HCT116 (cell line): Measurements from ENCODE around the gene RBM38. TPM values are rescaled to one million over a fixed set of nuclear protein-coding genes. Genes with fewer than 3 reads are reported as not detected.

ENCODE experiments used
- ATAC-seq: fragments of 200-7000 bp; cut with Tn5 transposase; 2 replicates; pipeline ENCODE4 v1.9.1; 2020; ENCODE audit warnings: mild to moderate bottlenecking, moderate library complexity
- BruUV-seq: library from RNA; stranded (reverse); fragments of 400-500 nt; replicated peaks from 2 replicates; lab custom pipeline; 2021; lab: Mats Ljungman, UMichigan
- CTCF ChIA-PET: fragments of 300-600 bp; sonication (Branson Sonifier 250); formaldehyde crosslinking; loops from one replicate; lab custom pipeline; 2021; ENCODE audit warnings: antibody characterized with exemption; lab: Charles Lee
- POLR2A ChIA-PET: fragments of 300-600, 350-600 bp; sonication (Branson Sonifier 250); formaldehyde crosslinking; loops from one replicate; lab custom pipeline; 2021; ENCODE audit warnings: antibody characterized with exemption; lab: Charles Lee
- RAD21 ChIA-PET, 2 experiments: fragments of 300-600 bp; sonication (Branson Sonifier 250); formaldehyde crosslinking; loops; one replicate each; lab custom pipeline; 2023; ENCODE audit warnings: low total read pairs in 2 of 2; ENCODE audit not compliant: uncharacterized antibody in 2 of 2, unreplicated experiment in 2 of 2, low non-redundant PET in 1 of 2; lab: Charles Lee
- DNase-seq: peaks from one replicate; pipeline ENCODE4 v3.0.0-alpha.2; 2010; ENCODE audit warnings: low read depth, low spot score
- H2AFZ ChIP-seq: fragments of 200-600 bp; shearing (Covaris generic), sonication (generic); 2 replicates; pipeline ENCODE4 v1.6.1; 2017; ENCODE audit warnings: low read depth, mixed run types, mixed read lengths, antibody characterized with exemption, low read length; ENCODE audit not compliant: poor library complexity, severe bottlenecking
- H3K27ac ChIP-seq: 2 replicates; pipeline ENCODE4 v1.5.1; 2012; ENCODE audit warnings: low read depth, low read length
- H3K27me3 ChIP-seq: fragments of 200-600 bp; sonication (generic); 2 replicates; pipeline ENCODE4 v1.6.1; 2016; ENCODE audit warnings: mixed run types, low read length, mixed read lengths; ENCODE audit not compliant: insufficient read depth
- H3K36me3 ChIP-seq, 2 experiments: fragments of 200-500 bp in 1 of 2; fragments of 200-600 bp in 1 of 2; sonication (Bioruptor generic) in 1 of 2; sonication (generic) in 1 of 2; 2 replicates each; pipeline versions ENCODE4 v1.5.1 to v1.6.1; 2014 to 2016; ENCODE audit warnings: low read length in 2 of 2, inconsistent platforms in 1 of 2, mixed read lengths in 1 of 2, mixed run types in 1 of 2; ENCODE audit not compliant: insufficient read depth in 2 of 2, control insufficient read depth in 1 of 2
- H3K4me1 ChIP-seq, 2 experiments: fragments of 200-600 bp in 1 of 2; sonication (generic) in 1 of 2; 2 replicates each; pipeline versions ENCODE4 v1.5.1 to v1.6.1; 2012 to 2017; ENCODE audit warnings: low read length in 2 of 2, inconsistent platforms in 1 of 2, mild to moderate bottlenecking in 1 of 2, mixed read lengths in 1 of 2, mixed run types in 1 of 2, moderate library complexity in 1 of 2; ENCODE audit not compliant: insufficient read depth in 2 of 2, control insufficient read depth in 1 of 2
- H3K4me2 ChIP-seq: fragments of 200-600 bp; sonication (generic); 2 replicates; pipeline ENCODE4 v1.6.1; 2017; ENCODE audit warnings: mixed run types, low read length, mixed read lengths
- H3K4me3 ChIP-seq, 2 experiments: fragments of 200-600 bp in 1 of 2; sonication (generic) in 1 of 2; replicated peaks in 1 of 2; 2 replicates each; pipeline ENCODE4 v1.5.1; 2011 to 2016; ENCODE audit warnings: low read length in 2 of 2, control low read depth in 1 of 2, low read depth in 1 of 2, mild to moderate bottlenecking in 1 of 2, mixed read lengths in 1 of 2, mixed run types in 1 of 2
- H3K79me2 ChIP-seq: fragments of 200-600 bp; sonication (generic); 2 replicates; pipeline ENCODE4 v1.6.1; 2017; ENCODE audit warnings: mild to moderate bottlenecking, mixed run types, low read length, moderate library complexity, mixed read lengths; ENCODE audit not compliant: insufficient read depth
- H3K9ac ChIP-seq: fragments of 200-600 bp; sonication (generic); 2 replicates; pipeline ENCODE4 v1.6.1; 2016; ENCODE audit warnings: low read length, mixed read lengths
- H3K9me2 ChIP-seq: fragments of 200-600 bp; sonication (generic), shearing (Covaris generic); 2 replicates; pipeline ENCODE4 v1.6.1; 2017; ENCODE audit warnings: mixed run types, mild to moderate bottlenecking, moderate library complexity; ENCODE audit not compliant: insufficient read depth
- H3K9me3 ChIP-seq, 2 experiments: fragments of 200-500 bp in 1 of 2; fragments of 200-600 bp in 1 of 2; sonication (Bioruptor generic) in 1 of 2; sonication (generic) in 1 of 2; 2 replicates each; pipeline ENCODE4 v1.6.1; 2014 to 2017; ENCODE audit warnings: low read length in 2 of 2, mixed read lengths in 2 of 2, inconsistent platforms in 1 of 2, low read depth in 1 of 2, mild to moderate bottlenecking in 1 of 2, mixed run types in 1 of 2, moderate library complexity in 1 of 2; ENCODE audit not compliant: control insufficient read depth in 1 of 2, insufficient read depth in 1 of 2
- H4K20me1 ChIP-seq: fragments of 200-600 bp; sonication (generic), shearing (Covaris generic); 2 replicates; pipeline ENCODE4 v1.6.1; 2017; ENCODE audit warnings: mixed run types, mild to moderate bottlenecking, moderate library complexity; ENCODE audit not compliant: insufficient read depth
- CTCF ChIP-seq, 3 experiments: fragments of 200-600 bp in 1 of 3; sonication (generic) in 1 of 3; IDR thresholded peaks in 2 of 3; conservative IDR thresholded peaks in 1 of 3; 2 replicates each; pipeline ENCODE4 v1.5.1; 2012 to 2017; ENCODE audit warnings: low read depth in 2 of 3, low read length in 2 of 3, antibody characterized with exemption in 1 of 3, borderline replicate concordance in 1 of 3, control low read depth in 1 of 3, mild to moderate bottlenecking in 1 of 3, mixed read lengths in 1 of 3, mixed run types in 1 of 3, moderate library complexity in 1 of 3; ENCODE audit not compliant: insufficient read depth in 1 of 3
- FOSL1 ChIP-seq: IDR thresholded peaks from 2 replicates; pipeline ENCODE4 v1.6.1; 2012; ENCODE audit warnings: low read depth
- POLR2A ChIP-seq: IDR thresholded peaks from 2 replicates; pipeline ENCODE4 v1.7.0; 2011; ENCODE audit warnings: borderline replicate concordance; ENCODE audit not compliant: insufficient read depth, insufficient read length; ENCODE audit errors: extremely low read depth
- POLR2AphosphoS5 ChIP-seq: IDR thresholded peaks from 2 replicates; pipeline ENCODE4 v1.6.1; 2011; ENCODE audit warnings: mild to moderate bottlenecking, low read depth, low read length, moderate library complexity
- RAD21 ChIP-seq: IDR thresholded peaks from 2 replicates; pipeline ENCODE4 v1.6.1; 2012; ENCODE audit warnings: low read depth, mild to moderate bottlenecking
- REST ChIP-seq: IDR thresholded peaks from 2 replicates; pipeline ENCODE4 v1.6.1; 2012; ENCODE audit warnings: low read depth
- SIN3A ChIP-seq: IDR thresholded peaks from 2 replicates; pipeline ENCODE4 v1.6.1; 2012; ENCODE audit warnings: low read depth
- YY1 ChIP-seq: IDR thresholded peaks from 2 replicates; pipeline ENCODE4 v1.6.1; 2011; ENCODE audit warnings: low read length, low read depth, moderate library complexity, mild to moderate bottlenecking; ENCODE audit not compliant: insufficient replicate concordance; ENCODE audit errors: extremely low read depth
- intact Hi-C: fragments of 100-400 bp; cut with micrococcal nuclease; formaldehyde crosslinking; loops from 2 replicates; pipeline ENCODE4 v1.10.0; 2022
- total RNA-seq: library from RNA; stranded (reverse); gene quantifications from one replicate; pipeline ENCODE4 v1.2.1, GENCODE V29; 2021; ENCODE audit not compliant: unreplicated experiment
- TF ChIP-seq, protein P1 (sequence below): IDR thresholded peaks from 2 replicates; pipeline ENCODE4 v1.6.1; 2012
- TF ChIP-seq, protein P2 (sequence below): IDR thresholded peaks from 2 replicates; pipeline ENCODE4 v1.6.1; 2011; ENCODE audit warnings: mild to moderate bottlenecking, low read length, moderate library complexity; ENCODE audit not compliant: insufficient replicate concordance; ENCODE audit errors: extremely low read depth

The RBM38 gene
- total RNA-seq, 1 experiment from 2014 or later = 36.2 TPM

DNA sequence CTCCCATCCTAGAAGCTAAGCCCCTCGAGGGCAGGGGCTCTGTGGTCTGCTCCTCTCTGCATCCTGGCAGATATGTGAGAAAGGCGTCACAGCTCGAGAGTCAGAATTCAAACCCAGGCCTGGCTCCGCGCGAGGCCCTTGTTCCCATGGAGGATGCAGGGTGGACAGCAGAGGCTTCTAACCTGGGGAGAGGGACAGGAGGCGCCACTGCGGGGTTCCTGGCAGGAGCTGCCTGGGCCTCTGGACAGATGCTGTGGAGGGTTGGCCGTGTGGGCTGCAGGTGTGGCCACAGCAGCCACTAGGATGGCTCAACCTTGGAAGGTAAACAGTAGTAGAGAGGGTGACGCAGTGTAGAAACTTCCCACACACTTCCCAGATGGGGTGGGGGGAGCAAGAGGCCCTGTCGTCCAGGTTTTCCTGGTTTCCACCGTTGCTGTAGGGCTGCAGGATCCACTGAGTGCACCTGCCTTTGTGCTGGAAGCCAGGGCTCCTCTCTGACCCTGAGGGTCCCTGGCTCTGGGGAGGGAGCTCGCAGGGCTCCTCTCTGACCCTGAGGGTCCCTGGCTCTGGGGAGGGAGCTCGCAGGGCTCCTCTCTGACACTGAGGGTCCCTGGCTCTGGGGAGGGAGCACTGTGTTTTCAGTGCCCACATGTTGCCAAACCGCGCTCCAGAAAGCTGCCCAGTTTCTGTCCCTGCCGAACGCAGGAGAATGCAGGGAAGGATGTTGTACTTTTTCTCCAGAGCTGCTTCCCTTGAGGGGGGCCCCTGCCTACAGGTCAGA is 14.2 kb downstream of the RBM38 start (continued):
- TF ChIP-seq REST = no peak

GRCh38 chr20:57407541-57407956 is 16.4 kb downstream of the RBM38 start:
- Histone ChIP-seq H2AFZ (no peak overlapping the region), H3K9ac (no peak overlapping the region), H3K9me2 (no peaks in the 10 kb centered on the region), H3K4me3 (no peak overlapping the region), H3K27ac (no peak overlapping the region), H3K9me3 (no peaks in the 10 kb centered on the region), H3K36me3 (peaks cover 15 to 23% of the 10 kb centered on the region in 2 experiments), H3K79me2 (no peaks in the 10 kb centered on the region; the same call in 1 of the 2 replicates), H3K4me1 (no peaks in the 10 kb centered on the region), H3K27me3 (no peaks in the 10 kb centered on the region), H4K20me1 (no peaks in the 10 kb centered on the region), H3K4me2 (no peak overlapping the region)
- ChIA-PET POLR2A (no interaction called here), CTCF (no interaction called here), RAD21 (no interaction called here)
- ATAC-seq (no peak), DNase-seq (no peak)
- intact Hi-C loops = no loop called here
- no TSS peak for BruUV-seq
- TF ChIP-seq REST (no peak), FOSL1 (no peak), SIN3A (no peak), CTCF (IDR thresholded peaks at IDR 0.05 in 2 of 3, conservative IDR thresholded peaks at IDR 0.05 in 1 of 3; ENCODE audit: borderline replicate concordance in 1 of 3, insufficient read depth in 1 of 3, low read depth in 2 of 3, low read length in 2 of 3) (no peak), POLR2AphosphoS5 (no peak), POLR2A (no peak), YY1 (no peak), RAD21 (no peak)
- TF ChIP-seq, protein P1, sequence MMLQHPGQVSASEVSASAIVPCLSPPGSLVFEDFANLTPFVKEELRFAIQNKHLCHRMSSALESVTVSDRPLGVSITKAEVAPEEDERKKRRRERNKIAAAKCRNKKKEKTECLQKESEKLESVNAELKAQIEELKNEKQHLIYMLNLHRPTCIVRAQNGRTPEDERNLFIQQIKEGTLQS = no peak
- TF ChIP-seq, protein P2, sequence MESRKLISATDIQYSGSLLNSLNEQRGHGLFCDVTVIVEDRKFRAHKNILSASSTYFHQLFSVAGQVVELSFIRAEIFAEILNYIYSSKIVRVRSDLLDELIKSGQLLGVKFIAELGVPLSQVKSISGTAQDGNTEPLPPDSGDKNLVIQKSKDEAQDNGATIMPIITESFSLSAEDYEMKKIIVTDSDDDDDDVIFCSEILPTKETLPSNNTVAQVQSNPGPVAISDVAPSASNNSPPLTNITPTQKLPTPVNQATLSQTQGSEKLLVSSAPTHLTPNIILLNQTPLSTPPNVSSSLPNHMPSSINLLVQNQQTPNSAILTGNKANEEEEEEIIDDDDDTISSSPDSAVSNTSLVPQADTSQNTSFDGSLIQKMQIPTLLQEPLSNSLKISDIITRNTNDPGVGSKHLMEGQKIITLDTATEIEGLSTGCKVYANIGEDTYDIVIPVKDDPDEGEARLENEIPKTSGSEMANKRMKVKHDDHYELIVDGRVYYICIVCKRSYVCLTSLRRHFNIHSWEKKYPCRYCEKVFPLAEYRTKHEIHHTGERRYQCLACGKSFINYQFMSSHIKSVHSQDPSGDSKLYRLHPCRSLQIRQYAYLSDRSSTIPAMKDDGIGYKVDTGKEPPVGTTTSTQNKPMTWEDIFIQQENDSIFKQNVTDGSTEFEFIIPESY = no peak
